Endothelial cell of umbilical vein (primary cell): Measurements from ENCODE around the gene SLC66A2.

ENCODE experiments used
- EZH2 ChIP-seq: IDR thresholded peaks from 2 replicates; pipeline ENCODE4 v1.6.1; 2012; ENCODE audit warnings: borderline replicate concordance, low read depth, mild to moderate bottlenecking, moderate library complexity, low read length, inconsistent platforms; ENCODE audit not compliant: severe bottlenecking
- FOS ChIP-seq: IDR thresholded peaks from 2 replicates; pipeline ENCODE4 v1.6.1; 2011; ENCODE audit warnings: mild to moderate bottlenecking, low read length, moderate library complexity, borderline replicate concordance; ENCODE audit not compliant: insufficient read depth
- JUN ChIP-seq: IDR thresholded peaks from 2 replicates; pipeline ENCODE4 v1.6.1; 2011; ENCODE audit warnings: borderline replicate concordance, low read depth; ENCODE audit not compliant: insufficient read length, insufficient read depth
- MYC ChIP-seq: IDR thresholded peaks from one replicate; pipeline ENCODE4 v1.6.1; 2011; ENCODE audit warnings: mild to moderate bottlenecking, low read depth, low read length
- POLR2A ChIP-seq: IDR thresholded peaks from 2 replicates; pipeline ENCODE4 v1.6.1; 2012; ENCODE audit warnings: low read depth, mild to moderate bottlenecking, control low read depth, low read length
- POLR2AphosphoS5 ChIP-seq: IDR thresholded peaks from 2 replicates; pipeline ENCODE4 v1.6.1; 2012; ENCODE audit warnings: low read depth, mild to moderate bottlenecking, control low read depth, low read length, moderate library complexity; ENCODE audit not compliant: insufficient read depth
- TF ChIP-seq, protein P1 (sequence below), 2 donors: IDR thresholded peaks; 1 replicate in 1 of 2; 2 replicates in 1 of 2; pipeline ENCODE4 v1.5.1; 2011; ENCODE audit warnings: low read length in 2 of 2, mild to moderate bottlenecking in 2 of 2, moderate library complexity in 2 of 2, control low read depth in 1 of 2, inconsistent platforms in 1 of 2, low read depth in 1 of 2; ENCODE audit not compliant: insufficient read depth in 1 of 2; ENCODE audit errors: extremely low read depth in 1 of 2
- TF ChIP-seq, protein P2 (sequence below): IDR thresholded peaks from 2 replicates; pipeline ENCODE4 v1.6.1; 2011; ENCODE audit not compliant: insufficient read depth, insufficient read length

DNA sequence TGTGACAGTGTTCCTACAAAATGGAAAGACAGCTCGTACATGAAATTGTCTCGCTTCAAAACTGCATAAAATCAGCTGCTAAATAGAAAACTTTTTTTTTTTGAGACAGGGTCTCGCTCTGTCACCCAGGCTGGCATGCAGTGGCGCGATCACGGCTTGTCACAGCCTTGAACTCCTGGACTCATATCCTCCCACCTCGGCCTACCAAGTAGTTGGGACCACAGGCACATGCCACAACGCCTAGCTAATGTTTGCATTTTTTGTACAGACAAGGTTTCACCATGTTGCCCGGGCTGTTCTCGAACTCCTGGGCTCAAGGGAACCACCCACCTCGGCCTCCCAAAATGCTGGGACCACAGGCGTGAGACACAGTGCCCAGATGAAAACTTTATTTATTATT is 33.7 kb upstream of the SLC66A2 start:
- TF ChIP-seq, protein P1, sequence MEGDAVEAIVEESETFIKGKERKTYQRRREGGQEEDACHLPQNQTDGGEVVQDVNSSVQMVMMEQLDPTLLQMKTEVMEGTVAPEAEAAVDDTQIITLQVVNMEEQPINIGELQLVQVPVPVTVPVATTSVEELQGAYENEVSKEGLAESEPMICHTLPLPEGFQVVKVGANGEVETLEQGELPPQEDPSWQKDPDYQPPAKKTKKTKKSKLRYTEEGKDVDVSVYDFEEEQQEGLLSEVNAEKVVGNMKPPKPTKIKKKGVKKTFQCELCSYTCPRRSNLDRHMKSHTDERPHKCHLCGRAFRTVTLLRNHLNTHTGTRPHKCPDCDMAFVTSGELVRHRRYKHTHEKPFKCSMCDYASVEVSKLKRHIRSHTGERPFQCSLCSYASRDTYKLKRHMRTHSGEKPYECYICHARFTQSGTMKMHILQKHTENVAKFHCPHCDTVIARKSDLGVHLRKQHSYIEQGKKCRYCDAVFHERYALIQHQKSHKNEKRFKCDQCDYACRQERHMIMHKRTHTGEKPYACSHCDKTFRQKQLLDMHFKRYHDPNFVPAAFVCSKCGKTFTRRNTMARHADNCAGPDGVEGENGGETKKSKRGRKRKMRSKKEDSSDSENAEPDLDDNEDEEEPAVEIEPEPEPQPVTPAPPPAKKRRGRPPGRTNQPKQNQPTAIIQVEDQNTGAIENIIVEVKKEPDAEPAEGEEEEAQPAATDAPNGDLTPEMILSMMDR (IDR thresholded peaks at IDR 0.05; ENCODE audit: extremely low read depth in 1 of 2, insufficient read depth in 1 of 2, low read depth in 1 of 2, low read length in 2 of 2), result no peak
- TF ChIP-seq POLR2A (no peak), MYC (no peak), POLR2AphosphoS5 (no peak), FOS (no peak), EZH2 (no peak), JUN (no peak)
- TF ChIP-seq, protein P2, sequence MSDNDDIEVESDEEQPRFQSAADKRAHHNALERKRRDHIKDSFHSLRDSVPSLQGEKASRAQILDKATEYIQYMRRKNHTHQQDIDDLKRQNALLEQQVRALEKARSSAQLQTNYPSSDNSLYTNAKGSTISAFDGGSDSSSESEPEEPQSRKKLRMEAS, result no peak
